GM21367 (cell line): ENCODE results near the gene NDUFB8.
"Not testable (repeated sequence)": the region's sequence is repeated elsewhere in the genome, so short reads cannot be mapped to it uniquely, and the experiment has no call there.

Experiments
- ATAC-seq: cut with Tn5 transposase; IDR thresholded peaks from one replicate; pipeline ENCODE4 v1.9.1; 2021; ENCODE audit not compliant: unreplicated experiment

NDUFB8 gene

DNA sequence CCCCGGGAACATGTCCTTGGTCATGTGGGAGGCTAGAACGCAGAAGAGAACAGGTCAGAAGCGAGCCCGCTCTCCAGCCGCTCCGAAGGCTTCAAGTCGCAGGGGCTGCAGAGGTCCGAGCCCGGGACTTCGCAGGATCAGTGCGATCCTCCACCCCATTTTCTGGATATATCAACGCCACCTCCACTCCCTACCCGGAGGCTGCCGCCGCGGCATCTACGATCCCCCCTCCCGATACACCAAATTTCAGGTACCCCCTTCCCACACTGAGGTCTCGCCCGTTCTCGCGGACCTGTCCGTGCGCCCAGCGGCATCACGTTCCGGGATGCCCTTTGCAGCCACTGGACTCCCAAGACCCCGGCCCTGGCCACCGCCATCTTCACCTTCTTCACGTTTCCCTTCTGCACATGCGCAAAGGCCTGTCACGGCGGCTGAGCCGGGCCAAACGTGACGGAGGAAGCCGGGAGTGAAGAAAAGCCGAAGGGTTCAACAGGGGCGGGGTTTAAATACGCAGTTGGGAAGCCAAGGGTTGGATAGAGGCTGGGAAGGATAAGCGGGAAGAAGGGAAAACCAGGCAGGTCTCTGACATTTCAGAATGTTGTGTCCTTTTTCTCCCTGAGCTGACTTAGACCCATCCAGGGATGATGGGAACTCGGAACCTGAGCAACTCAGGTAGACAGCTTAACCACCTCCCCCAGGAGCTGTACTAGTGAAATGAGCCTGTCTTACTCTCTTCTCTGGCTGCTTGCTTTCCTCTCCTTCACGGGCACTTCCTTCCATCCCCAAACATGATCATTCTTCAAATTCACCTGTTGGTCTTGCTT is at the start of gene NDUFB8:
Gene NDUFB8, minus strand, starts transcription at position 397 of the 824 bp plus-strand sequence. Its CDS starts 20 bp downstream, at position 377.
- peak; percentile 45 for ATAC-seq

DNA sequence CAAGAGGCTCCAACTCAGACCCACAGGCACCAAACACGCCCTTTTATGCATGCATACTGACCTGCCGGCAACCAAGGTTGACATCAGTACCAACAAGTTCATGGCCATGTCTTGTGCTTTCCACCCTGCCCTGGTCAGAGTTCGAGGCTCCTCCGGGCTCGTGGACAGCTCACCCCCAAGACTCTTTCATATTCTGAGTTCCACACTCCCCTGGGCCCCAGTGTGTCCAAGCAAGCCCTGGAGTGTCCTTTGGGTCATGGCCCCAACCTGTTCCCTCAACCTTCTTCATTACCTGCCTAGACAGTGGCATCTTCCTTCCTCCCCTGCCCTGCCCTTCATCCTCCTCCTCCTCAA is 46.6 kb upstream of the NDUFB8 start:
- no peak for ATAC-seq

DNA sequence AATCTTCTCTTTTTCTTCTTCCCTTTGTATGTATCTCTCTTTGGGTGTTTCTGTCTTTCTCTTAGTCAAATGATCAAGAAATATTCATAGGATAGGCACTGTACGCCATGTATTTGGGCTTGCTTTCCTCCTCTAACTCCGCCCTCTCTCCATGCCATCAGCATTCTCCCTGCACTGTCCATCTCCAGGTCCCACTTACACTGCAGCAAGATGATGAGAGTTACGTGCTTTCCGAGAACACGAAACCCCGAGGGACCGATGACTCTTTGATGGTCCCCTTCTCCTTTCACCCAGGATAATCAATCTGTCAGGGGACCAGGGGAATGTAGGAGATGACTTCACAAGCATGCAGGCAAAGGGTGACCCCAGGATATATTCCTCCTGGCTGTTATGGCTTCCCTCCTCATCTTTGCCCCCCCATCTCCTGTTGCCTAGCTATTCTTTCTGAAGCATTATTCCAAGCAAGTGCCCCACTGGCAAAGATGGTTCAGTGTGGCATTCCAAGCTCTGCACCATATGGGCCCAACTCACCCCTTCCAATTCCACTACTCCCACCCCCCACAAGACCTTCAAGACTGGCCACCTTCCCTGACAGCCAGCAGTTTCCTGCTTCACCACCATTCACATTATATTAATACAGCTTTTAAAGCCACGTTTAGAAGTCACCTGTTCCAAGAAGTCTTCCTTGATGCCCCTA is 46.1 kb upstream of the NDUFB8 start:
- ATAC-seq = no peak

DNA sequence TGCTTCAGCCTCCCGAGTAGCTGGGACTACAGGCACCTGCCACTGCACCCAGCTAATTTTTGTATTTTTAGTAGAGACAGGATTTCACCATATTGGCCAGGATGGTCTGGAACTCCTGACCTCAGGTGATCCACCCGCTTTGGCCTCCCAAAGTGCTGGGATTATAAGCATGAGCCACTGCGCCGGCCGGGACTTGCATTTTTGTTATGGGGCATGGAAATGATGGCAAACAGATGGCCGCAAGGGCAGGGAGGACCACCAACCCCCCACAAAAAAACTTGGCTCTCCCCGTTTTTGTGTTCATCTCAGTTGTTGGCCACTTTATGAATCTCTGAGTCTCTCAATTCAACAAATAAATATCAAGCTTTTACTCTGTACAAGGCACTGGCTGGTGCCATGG is 45.5 kb upstream of the NDUFB8 start:
- not testable (repeated sequence) for ATAC-seq

DNA sequence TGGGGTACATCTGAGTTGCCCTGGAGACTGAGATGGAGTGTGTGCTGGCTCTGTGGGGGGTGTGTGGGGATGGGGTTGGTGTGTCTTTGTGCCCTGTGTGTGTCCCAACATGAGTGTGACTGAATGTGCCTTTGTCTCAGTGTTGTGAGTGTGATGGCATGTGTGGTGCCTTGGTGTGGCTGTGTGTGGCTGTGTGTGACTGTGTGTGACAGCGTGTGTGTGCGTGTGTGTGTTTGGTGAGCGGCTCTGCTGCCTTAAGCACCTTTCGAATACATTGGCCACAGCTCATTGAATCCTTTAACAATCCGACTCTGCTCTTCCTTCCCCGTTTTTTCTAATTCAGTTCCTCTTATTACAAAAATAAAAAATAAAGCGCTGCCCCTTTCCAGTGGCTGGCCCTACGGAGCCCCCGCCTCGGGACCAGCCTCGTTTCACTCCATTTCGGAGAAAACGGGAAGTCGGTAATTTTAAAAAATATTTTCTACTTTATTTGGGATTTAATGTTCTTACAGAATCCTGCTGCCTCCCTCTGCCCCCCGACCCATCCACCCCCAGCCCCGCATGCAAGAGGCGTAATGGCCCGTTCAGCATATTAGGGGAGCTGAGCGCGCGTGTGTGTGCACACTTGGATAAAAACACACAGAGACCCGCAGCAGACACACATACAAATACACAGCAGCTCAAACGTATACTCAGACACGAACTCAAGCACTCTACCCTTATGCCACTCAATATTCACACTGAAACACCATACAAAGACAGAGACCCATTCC is 41.6 kb upstream of the NDUFB8 start:
- ATAC-seq = no peak

DNA sequence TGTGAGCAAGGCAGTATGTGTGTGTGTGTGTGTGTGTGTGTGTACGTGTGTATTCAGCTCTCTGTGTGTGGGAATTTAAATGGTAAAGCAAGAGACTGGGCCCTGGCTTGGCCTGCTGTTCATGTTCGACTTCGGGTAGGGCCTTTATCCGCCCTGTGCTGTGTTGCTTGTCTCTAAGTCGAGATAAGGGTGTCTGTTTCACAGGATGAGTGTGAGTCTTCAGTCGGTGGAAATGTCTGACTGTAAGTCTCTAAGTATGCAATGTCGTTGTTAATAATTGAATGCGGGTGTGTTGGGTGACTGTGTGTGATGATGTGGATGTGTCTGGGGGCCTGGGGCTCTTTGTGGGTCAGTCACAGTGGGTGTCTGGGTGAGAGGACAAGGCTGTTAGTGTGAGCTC is 40.8 kb upstream of the NDUFB8 start:
- ATAC-seq = no peak

DNA sequence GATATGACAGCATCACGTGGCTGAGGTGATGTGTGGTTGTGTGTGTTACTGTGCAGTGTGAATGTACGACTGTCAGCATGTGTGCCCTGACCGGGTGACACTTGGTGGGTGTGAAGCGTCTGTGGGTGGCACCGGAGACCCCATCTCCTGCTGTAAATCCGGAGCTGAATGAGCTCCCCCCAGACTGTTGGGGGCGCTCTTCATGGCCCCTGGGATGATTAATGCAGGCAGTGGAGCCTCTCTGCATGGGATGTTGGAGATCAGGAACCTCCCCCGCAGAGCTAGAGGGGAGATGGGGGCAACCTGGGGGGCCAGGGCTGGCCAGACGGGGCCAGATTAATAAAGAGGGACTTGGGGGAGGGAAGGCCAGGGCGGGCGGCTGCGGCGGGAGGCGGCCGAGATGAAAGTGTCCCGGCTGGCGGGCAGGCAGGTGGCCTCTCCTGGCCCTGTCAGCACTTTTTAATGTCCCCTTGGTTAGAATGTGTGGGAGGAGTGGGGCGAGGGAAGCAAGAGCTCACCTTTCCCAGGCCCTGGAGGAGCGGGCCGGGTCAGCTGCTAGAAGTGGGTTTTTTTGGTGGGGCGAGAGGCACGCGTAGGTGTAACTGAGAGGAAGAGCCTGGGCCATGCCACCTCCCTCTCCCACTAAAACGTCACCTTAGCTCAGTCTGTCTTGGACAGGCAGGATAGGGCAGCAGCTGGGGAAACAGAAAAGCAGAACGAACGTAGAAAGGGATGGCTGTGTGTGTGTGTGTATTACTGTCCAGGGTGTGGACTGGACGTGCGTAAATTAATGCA is 40.2 kb upstream of the NDUFB8 start:
- no peak for ATAC-seq

DNA sequence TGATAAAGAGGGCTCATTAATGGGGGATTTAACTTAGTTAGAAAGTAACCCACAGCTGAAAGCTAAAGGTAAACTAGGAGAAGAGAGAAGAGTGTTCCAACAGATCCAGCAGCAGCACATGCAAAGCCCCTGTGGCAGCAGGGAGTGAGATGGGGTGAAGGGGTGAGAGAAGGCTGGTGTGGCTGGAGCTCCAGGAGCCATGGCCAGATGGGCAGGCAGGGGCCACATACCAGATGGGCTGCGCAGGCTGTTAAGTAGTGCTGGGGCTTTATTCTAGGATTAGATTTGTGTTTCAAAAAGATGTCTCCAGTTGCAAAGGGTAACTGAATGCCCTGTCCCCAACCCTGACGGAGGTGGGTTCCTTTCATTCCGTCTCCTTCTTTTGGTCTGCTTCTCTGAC is 39.2 kb upstream of the NDUFB8 start:
- no peak for ATAC-seq

DNA sequence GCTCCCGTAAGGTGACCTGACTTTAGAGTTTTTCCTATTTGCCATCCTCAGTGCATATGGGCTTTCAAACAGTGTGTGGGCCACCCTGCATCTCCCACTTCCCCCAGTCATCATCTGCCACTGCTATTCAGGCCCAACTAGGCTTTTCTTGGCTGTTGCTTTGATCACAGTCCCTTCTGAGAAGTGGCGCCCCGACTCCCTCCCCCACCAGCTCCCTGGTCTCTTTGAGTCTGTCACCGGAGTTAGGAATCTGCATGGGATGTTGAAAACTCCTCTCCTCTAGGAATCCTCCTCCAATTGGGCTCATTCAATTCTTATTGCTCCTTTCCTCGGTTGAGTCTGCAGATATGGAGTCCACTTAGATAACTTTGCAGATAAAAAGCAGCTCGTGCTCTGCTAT is 38.2 kb upstream of the NDUFB8 start:
- no peak for ATAC-seq

DNA sequence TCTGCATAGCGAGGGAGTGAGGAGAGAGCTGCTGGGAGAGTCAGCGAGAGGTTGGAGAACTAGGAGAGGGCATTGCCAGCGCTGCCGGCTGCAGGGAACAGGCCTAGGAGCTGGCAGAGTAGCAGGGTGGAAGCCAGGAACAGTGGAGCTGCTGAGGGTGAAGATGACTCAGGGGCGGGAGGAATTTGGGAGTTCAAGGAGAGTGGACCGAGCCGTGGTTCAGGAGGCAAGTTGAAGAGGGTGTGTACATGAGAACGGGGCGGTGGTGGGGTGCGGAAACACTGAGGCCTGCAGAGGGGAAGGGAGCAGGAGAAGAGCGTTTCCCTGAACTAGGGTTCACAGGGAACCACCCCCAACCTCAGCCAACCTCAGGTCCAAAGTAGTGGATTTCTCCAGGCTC is 37.6 kb upstream of the NDUFB8 start:
- ATAC-seq = no peak

DNA sequence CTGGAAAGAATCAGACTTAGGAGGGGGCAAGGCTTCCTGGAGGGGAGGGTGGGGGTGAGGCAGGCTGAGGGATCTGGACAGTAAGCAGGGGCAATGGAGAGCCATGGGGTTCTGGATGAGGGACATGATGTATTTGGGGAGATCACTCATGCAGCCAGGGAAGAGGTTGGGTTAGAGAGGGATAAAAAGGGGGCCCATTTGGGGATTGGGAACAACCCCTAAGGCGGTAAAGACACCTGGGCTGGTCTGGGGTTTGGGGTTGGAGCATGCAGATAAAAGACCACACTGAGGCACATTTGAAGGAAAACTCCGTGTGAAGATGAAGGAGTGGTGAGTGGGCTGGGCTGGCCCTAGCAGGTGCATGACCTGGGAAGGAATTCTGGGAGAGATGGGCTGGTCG is 36.9 kb upstream of the NDUFB8 start:
- no peak for ATAC-seq

DNA sequence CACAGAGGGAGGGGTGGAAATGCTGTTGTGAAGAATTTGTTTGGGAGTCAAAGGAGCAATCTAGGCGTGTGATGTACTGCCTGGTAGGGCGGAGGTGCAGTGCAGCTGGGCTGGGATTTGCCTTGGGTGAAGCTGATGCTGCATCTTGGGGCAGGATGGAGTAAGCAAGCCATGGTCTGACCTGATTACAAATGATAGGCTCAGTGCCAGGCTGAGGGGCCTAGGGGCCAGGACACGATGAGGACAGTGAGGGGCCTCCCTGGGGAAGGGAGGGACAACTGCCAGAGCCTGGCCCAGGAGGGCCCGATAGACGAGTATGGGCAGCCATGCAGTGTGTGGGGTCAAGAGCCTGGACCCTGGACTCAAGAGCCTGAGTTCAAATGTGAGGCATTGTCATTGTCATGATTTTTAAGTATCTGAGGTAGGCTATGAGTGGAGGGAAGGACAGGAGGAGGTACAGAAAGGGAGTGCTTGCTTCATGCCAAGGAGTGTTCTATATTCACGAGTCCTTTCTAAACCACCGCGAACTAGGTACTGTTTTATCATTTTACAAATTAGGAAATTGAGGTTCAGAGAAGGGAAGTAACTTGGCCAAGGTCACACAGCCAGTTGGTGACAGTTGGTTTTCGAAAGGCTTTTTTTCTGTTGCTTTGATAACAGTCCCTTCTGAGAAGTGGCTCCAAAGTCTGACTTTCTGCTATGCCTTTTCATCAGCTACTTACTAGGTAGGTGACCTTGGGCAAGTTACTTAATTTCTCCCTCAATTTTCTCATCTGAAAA is 35.7 kb upstream of the NDUFB8 start:
- no peak for ATAC-seq

DNA sequence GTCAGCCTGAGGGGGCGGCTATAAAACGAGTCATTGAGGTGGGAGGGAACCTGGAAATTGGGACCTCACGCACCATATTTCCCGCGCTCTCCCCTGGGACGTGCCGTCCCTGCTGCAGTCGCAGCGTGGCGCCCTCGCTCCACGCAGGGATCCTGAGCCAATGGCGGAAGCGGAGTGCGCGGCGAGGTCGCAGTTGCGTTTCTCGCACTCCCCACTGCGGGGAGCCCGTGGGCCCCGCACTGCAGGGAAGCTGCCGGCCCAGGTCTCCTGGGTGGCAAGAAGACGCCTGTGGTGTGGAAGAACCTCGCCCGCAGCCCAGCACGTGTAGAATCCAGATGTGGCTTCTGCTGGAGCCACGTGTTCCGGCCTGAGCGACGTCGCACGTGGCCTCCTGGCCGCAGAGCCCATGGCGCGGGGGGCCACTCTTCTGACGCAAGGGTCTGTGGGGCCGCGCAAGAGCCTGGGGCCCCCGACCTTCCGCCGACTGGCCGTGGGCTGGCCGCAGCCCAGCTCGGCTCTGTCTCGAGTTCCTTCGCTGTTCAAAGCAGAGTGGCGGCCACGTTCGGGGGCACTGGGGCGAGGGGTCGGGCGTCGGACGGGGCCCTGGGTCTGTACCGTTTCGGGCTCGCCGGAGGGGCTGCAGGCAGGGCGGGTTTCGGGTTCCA is 32.5 kb upstream of the NDUFB8 start:
- no peak for ATAC-seq

DNA sequence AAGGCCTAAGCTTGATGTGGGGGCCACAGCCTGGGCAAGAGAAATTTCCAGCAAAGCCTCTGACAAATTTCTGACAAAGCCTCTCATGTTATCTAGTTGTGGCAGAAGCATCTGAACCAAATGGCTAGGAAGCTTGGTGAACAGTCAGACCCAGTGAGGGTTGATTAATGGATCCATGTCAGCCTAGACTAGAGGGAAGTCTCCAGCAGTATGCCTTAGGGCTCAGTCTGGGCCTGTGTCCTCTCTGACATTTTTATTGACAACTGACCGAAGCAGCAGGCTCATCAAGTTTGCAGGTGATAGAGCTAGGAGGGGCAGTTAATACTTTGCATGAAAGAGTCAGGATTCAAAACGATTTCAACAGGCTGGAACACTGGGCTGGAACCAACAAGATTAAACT is 31.3 kb upstream of the NDUFB8 start:
- ATAC-seq = no peak

DNA sequence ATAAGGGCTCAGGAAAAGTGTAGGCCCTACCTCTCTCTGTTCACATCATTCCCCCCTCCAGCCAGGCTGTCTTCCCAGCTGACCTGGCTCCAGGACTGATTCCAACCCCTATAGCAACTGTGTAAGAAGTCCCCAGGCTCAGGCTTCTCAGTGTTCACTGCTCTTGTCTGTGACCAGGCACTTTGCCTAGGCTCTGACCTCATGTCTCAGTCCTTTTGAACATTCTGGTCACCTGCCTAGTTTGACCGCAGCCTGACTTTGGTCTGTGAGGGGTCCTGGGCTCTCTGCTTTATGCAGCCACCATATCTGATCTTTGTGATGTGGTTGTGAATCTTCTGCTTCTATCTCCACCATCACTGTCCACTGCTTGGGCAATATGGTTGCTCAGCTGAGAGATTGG is 30.6 kb upstream of the NDUFB8 start:
- no peak for ATAC-seq

DNA sequence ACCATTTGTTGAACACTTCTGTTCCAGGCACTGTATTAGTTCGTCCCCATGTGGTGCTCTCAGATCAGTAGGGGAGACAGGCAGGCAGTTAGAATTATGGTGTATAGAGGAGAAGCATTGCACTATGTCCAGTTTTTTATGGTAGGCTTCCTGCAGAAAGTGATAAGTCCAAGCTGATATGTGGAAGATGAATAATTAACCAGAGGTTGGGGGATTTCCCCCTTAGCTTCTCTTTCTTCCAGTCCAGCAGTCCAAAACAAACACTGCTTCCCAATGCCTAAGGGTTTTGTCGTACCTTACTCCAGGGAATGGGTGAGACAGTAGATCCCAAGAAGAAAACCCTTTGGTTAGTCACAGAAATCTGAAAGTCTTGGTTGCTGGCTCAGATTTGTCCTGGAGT is 25.2 kb upstream of the NDUFB8 start:
- no peak for ATAC-seq

DNA sequence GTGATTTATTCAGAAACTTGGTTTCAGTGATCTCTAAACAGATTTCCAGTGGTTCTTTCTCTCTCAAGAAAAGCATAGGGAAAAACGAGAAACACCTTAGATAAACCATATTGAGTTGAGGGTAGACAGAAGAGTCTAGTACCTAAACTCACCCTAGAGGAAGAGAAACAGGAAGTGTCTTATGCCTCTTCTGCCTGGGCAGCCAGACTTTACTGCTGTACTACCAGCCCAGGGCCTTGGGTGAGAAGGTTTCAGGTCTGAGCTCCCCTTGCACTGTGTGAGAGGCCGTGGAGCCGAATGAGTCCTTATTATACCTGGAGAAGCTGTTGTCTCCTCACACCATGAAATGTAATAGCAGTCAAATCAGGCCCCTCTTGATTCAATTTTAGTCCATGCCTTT is 24.3 kb upstream of the NDUFB8 start:
- ATAC-seq = no peak

DNA sequence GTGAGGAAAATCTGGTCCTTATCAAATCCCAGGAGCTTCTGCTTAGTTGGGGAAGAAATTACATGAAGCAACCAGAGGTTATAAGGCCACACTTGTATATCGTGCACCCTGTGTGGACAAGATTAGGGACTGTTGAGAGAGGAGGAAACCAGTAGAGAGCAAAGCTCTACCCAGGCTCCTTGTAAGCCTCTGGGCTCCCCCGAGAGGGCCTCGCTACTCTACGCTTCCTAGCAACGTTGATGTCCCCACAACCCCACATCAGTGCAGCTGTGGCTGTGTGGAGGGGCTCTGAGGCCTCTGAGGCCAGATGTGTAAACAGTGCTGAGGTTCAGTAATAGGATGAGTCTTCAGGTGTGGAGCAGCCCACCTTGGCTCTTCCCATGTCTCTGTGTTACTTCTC is 22.1 kb upstream of the NDUFB8 start:
- ATAC-seq = no peak

DNA sequence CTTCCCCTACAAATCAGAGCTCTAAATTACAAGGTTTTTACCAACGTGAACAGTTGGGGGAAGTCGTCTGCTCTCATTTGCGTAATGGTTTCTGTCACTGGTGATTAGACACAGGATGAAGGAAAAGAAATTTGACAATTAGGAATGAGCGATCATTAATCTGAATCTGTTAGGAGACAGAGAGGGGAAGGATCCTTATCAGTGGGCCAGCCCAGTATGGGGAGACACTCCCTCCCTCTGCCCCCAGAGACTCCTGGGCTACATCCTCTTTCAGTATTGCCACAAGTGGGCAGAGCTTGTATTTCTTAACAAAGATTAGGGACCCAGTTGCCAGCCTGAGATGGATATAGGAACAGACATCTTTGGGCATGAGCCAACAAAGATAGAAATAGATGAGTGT is 21.5 kb upstream of the NDUFB8 start:
- ATAC-seq = no peak

DNA sequence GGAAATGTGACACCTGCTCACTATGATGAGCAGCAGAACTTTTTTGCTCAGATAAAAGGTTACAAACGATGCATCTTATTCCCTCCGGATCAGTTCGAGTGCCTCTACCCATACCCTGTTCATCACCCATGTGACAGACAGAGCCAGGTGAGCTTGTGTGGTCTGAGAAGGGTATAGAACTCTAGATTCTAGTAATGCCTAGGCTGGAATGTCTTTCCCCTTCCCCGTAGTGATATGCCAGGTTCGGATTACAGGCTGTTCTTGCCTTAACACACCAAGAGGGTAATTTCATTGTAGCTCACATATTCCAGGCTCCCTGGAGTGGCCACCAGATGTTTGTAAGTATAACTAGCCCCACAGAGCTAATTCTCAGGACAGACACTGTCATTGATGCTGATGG is 15.3 kb upstream of the NDUFB8 start:
- no peak for ATAC-seq
